ENCODE data around the gene KRTAP3-3.

- TF ChIP-seq CTCF (IDR thresholded peaks at IDR 0.05; ENCODE audit: control extremely low read depth in 1 of 3, insufficient read depth in 1 of 3, low read depth in 1 of 3, low read length in 3 of 3) (no peak), SIN3A (conservative IDR thresholded peaks at IDR 0.05 in 1 of 2, IDR thresholded peaks at IDR 0.05 in 1 of 2; ENCODE audit: low read depth in 1 of 2, low read length in 2 of 2) (no peak), POLR2A (IDR thresholded peaks at IDR 0.05; ENCODE audit: control extremely low read depth in 1 of 2, low read depth in 2 of 2, low read length in 2 of 2) (no peak), EP300 (IDR thresholded peaks at IDR 0.05; ENCODE audit: borderline replicate concordance in 1 of 2, low read depth in 2 of 2, low read length in 2 of 2) (no peak), SUZ12 (IDR thresholded peaks at IDR 0.05; ENCODE audit: low read length) (no peak)
Observed at GRCh38 chr17:41004397-41004796, 10.4 kb upstream of the KRTAP3-3 start.
